HFFc6 (cell line): Measurements from ENCODE around the gene CAPZA3. TPM values are rescaled to one million over a fixed set of nuclear protein-coding genes. Genes with fewer than 3 reads are reported as not detected.
"Not testable (repeated sequence)": the region's sequence is repeated elsewhere in the genome, so short reads cannot be mapped to it uniquely, and the experiment has no call there.

Source experiments
- DNase-seq: peaks from one replicate; pipeline ENCODE4 v3.0.0-alpha.2; 2018
- H3K27ac Mint-ChIP-seq: 2 replicates; pipeline ENCODE4 v1.8.0; 2020; ENCODE audit warnings: mild to moderate bottlenecking, mixed read lengths
- H3K27me3 Mint-ChIP-seq: 2 replicates; pipeline ENCODE4 v1.8.0; 2021; ENCODE audit warnings: mild to moderate bottlenecking, moderate library complexity, mixed read lengths; ENCODE audit not compliant: insufficient read depth
- H3K36me3 Mint-ChIP-seq: 2 replicates; pipeline ENCODE4 v1.8.0; 2021; ENCODE audit warnings: low read depth, mixed read lengths
- H3K4me1 Mint-ChIP-seq: 2 replicates; pipeline ENCODE4 v1.8.0; 2020; ENCODE audit warnings: low read depth, mixed read lengths
- H3K4me3 Mint-ChIP-seq: 2 replicates; pipeline ENCODE4 v1.8.0; 2020; ENCODE audit warnings: mild to moderate bottlenecking, moderate library complexity, mixed read lengths
- H3K9me3 Mint-ChIP-seq: 2 replicates; pipeline ENCODE4 v1.8.0; 2020; ENCODE audit warnings: mild to moderate bottlenecking, mixed read lengths
- long read RNA-seq: library from polyadenylated mRNA; unstranded; transcript quantifications from one replicate; pipeline ENCODE4 v2.0.0, GENCODE V29; 2019
- total RNA-seq, 6 experiments: library from RNA; stranded (reverse); fragmentation: NEBNext Ultra II Directional; extraction: Animal tissue kit (Norgen Biotek cat#: 25700); gene quantifications; 2 replicates in 1 of 6; 3 replicates in 5 of 6; pipeline ENCODE4 v1.2.3, GENCODE V29; 2021
- TF ChIP-seq, protein P1 (sequence below): fragments of 200-600 bp; sonication (generic); IDR thresholded peaks from 2 replicates; pipeline ENCODE4 v1.5.0; 2021; ENCODE audit warnings: antibody characterized with exemption, mild to moderate bottlenecking

Gene CAPZA3, protein sequence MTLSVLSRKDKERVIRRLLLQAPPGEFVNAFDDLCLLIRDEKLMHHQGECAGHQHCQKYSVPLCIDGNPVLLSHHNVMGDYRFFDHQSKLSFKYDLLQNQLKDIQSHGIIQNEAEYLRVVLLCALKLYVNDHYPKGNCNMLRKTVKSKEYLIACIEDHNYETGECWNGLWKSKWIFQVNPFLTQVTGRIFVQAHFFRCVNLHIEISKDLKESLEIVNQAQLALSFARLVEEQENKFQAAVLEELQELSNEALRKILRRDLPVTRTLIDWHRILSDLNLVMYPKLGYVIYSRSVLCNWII
- total RNA-seq: not detected
- long read RNA-seq: 0 reads

DNA sequence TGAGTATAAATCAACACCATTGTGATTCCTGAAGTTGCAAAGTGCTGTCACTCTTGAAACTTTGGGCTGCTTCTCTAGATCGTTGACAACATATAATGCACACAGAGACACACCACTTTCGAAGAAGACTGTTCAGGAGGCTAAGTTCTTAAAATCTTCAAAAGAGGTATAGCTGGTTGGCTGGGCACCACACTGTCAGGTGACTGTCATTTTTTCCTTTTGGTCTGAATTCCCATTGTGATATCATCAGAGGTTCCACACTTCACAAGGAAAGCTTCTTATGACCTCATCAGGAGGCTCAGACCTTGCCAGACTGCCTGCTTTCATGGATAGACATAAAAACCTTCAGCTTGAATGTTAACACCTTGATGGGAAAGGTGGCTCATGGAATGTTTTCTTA, at the start of gene CAPZA3, which contains the start of gene PLCZ1:
CAPZA3 (plus strand) TSS at position 301 of the 400 bp plus-strand sequence. CDS start 150 bp downstream, outside the sequence.
PLCZ1 (minus strand) TSS at position 194 of the 400 bp plus-strand sequence. CDS start 641 bp downstream, outside the sequence.
- no peak within 1 kb of the TSS for H3K27ac Mint-ChIP-seq
- TF ChIP-seq, protein P1, sequence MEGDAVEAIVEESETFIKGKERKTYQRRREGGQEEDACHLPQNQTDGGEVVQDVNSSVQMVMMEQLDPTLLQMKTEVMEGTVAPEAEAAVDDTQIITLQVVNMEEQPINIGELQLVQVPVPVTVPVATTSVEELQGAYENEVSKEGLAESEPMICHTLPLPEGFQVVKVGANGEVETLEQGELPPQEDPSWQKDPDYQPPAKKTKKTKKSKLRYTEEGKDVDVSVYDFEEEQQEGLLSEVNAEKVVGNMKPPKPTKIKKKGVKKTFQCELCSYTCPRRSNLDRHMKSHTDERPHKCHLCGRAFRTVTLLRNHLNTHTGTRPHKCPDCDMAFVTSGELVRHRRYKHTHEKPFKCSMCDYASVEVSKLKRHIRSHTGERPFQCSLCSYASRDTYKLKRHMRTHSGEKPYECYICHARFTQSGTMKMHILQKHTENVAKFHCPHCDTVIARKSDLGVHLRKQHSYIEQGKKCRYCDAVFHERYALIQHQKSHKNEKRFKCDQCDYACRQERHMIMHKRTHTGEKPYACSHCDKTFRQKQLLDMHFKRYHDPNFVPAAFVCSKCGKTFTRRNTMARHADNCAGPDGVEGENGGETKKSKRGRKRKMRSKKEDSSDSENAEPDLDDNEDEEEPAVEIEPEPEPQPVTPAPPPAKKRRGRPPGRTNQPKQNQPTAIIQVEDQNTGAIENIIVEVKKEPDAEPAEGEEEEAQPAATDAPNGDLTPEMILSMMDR: no peak
- no peaks in the 10 kb centered on the region for H3K4me1 Mint-ChIP-seq
- no peaks in the 10 kb centered on the region for H3K27me3 Mint-ChIP-seq
- peaks cover 16% of the 10 kb centered on the region for H3K36me3 Mint-ChIP-seq
- H3K4me3 Mint-ChIP-seq: no peak within 1 kb of the TSS
- DNase-seq: no peak
- H3K9me3 Mint-ChIP-seq: peaks cover 20% of the 10 kb centered on the region

DNA sequence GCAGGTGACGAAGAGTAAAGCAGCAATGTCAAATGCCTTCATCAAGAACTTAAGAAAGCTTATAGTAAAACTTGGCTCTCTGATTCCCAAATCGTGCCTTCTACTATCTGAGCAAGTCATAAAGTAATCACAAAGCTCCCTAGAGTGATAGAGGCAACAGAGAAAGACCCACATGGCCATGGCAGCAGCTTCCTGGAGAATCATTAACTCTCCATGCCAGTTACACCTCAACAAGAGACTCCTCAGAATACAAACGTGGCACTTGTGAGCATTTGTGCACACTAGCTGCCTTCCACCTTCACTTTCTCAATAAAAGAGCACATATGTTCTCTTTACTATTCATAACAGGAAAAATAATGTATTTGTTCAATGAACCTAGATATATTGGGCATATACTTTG, 48.1 kb upstream of the CAPZA3 start:
- no peaks in the 10 kb centered on the region for H3K9me3 Mint-ChIP-seq
- H3K27ac Mint-ChIP-seq: peak overlapping the region; percentile 42
- no peaks in the 10 kb centered on the region; the same call in 1 of the 2 replicates for H3K36me3 Mint-ChIP-seq
- no peak overlapping the region for H3K4me3 Mint-ChIP-seq
- no peak for DNase-seq
- TF ChIP-seq, protein P1: no peak
- no peaks in the 10 kb centered on the region for H3K27me3 Mint-ChIP-seq
- peaks cover 32% of the 10 kb centered on the region for H3K4me1 Mint-ChIP-seq

DNA sequence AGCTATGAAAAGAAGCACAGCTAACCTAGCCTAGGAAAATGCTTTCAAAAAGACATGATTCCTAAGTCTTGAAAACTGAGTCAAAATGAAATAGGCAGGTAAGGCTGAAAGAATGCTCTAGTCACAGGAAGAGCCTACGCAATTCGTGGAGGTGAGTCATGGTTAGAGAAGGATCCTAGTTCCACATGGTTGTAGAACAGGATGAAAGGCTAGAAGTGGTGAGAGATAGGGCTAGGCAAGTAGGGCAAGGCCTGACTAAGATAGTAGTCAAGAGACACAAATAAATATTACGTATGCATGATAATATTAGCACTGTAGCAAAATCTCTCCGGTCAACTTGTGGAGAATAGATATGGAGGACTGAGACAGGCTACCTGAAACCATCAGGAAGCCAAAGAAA, 47.3 kb upstream of the CAPZA3 start:
- H3K27me3 Mint-ChIP-seq: no peaks in the 10 kb centered on the region
- H3K27ac Mint-ChIP-seq: peak overlapping the region; percentile 85

DNA sequence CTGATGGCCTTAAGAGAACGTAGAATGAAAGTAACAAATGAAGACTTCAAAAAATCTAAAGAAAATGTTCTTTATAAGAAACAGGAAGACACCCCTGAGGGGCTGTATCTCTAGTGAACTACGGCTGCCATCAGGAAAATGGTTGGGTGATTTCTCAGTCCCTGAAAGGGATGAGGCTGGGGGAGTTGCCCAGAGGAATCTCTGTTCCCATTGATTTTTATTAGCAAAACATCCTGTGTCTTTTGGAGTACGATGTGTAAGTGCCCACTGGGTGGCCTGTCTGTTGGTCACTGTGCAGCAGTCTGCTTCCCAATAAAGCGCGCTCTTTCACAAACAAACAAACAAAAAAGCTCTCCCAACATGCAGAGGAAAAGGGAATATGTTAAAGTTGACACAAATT, 43.9 kb upstream of the CAPZA3 start:
- peaks cover 55% of the 10 kb centered on the region for H3K4me1 Mint-ChIP-seq
- H3K4me3 Mint-ChIP-seq, H3K9me3 Mint-ChIP-seq, H3K36me3 Mint-ChIP-seq, H3K27ac Mint-ChIP-seq, DNase-seq, H3K27me3 Mint-ChIP-seq: not testable (repeated sequence)

More for the DNA sequence above, 47.3 kb upstream of the CAPZA3 start:
- Mint-ChIP-seq H3K4me1 (peaks cover 34% of the 10 kb centered on the region), H3K4me3 (peak overlapping the region; percentile 43), H3K36me3 (no peaks in the 10 kb centered on the region; the same call in 1 of the 2 replicates), H3K9me3 (no peaks in the 10 kb centered on the region)
- DNase-seq: peak; percentile 94
- TF ChIP-seq, protein P1: no peak

DNA sequence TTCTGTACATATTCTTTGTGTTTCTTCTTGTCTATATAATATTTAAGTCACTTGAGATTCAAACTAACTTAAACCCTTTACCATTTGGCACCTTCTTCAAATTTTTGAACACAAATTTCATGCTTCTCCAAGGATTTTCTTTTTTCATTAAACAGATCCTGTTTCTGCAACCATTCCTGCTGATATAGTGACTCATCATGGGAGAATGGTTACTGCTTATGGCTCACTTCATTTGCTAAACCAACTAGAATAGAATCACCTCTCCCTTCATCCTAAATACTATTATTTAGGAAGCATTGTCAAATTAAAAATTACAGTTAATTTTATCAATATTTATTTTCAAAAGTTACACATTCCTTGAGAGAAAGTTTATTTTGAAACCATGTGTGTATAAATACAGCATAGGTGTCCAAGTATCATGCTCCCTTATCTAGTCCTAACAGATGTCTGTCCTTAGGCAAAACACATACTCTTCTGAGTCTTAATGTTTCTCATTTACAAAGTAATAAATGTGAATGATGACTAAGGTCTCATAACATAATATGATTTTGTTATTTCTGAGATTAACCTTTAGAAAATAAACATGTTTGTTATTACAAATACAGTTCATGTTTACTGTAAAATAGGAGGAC, 40.8 kb upstream of the CAPZA3 start:
- H3K4me3 Mint-ChIP-seq: 0 out of 2 replicates have a peak overlapping the region, but pooled peaks have one; percentile 18
- H3K27ac Mint-ChIP-seq: peak overlapping the region; percentile 61
- no peaks in the 10 kb centered on the region for H3K27me3 Mint-ChIP-seq
- H3K36me3 Mint-ChIP-seq: no peaks in the 10 kb centered on the region; the same call in 1 of the 2 replicates
- TF ChIP-seq, protein P1: no peak
- H3K4me1 Mint-ChIP-seq: peaks cover 47% of the 10 kb centered on the region
- DNase-seq: peak; percentile 55
- no peaks in the 10 kb centered on the region for H3K9me3 Mint-ChIP-seq

DNA sequence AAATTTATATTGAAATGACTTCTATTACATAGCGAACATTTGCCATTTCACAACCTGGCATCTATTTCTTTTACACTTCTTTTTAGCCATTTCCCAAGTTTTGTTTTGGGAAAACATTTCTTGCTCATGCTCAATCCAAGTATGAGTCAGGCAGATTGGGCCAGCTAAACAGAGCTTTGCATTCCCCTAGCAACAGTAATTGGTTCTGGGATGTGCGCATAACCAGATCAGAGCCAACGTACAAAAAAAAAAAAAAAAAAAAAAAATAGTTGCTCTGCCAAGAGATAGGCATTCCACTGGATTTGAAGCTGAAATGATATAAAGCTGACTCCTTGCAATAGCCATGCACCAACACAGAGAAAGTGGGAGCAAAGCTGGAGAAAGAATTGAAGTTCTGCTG, 37.6 kb upstream of the CAPZA3 start:
- no peaks in the 10 kb centered on the region for H3K9me3 Mint-ChIP-seq
- H3K4me1 Mint-ChIP-seq: peaks cover 52% of the 10 kb centered on the region
- peak; percentile 94 for DNase-seq
- no peaks in the 10 kb centered on the region for H3K36me3 Mint-ChIP-seq
- H3K4me3 Mint-ChIP-seq: no peak overlapping the region
- H3K27me3 Mint-ChIP-seq: no peaks in the 10 kb centered on the region
- H3K27ac Mint-ChIP-seq: peak overlapping the region; percentile 73
- TF ChIP-seq, protein P1: no peak
